ENCODE results near the gene EDIL3.
"Not testable (repeated sequence)": the region's sequence is repeated elsewhere in the genome, so short reads cannot be mapped to it uniquely, and the experiment has no call there.

Gene EDIL3

DNA sequence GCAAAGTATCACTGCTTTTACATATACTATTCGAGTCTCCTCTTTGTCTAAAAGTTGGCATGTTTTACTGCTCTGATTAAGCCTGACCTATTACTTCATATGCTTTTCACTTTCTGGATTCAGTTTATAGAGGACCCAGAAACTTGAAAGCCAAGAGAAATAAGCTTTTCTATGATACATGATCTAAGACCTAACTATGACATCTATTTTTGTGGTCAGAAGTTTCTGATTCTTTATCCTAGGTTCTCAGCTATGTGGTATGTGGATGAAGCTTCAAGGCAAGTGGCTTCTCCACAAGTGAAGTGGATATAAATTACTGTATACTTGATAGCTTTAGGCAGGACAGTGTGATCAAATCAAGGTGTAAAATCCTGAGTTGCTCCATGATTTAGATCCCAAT lies 6.3 kb downstream of the EDIL3 start:
- DNase-seq (ENCODE audit: low read depth), result no peak

GRCh38 chr5:84376346-84376745 lies 8.3 kb downstream of the EDIL3 start:
- DNase-seq (ENCODE audit: low read depth), result no peak

GRCh38 chr5:84374568-84374967 lies 10.1 kb downstream of the EDIL3 start:
- DNase-seq (ENCODE audit: low read depth), result no peak

GRCh38 chr5:84373506-84373905 lies 11.2 kb downstream of the EDIL3 start:
- no peak for DNase-seq (ENCODE audit: low read depth)

DNA sequence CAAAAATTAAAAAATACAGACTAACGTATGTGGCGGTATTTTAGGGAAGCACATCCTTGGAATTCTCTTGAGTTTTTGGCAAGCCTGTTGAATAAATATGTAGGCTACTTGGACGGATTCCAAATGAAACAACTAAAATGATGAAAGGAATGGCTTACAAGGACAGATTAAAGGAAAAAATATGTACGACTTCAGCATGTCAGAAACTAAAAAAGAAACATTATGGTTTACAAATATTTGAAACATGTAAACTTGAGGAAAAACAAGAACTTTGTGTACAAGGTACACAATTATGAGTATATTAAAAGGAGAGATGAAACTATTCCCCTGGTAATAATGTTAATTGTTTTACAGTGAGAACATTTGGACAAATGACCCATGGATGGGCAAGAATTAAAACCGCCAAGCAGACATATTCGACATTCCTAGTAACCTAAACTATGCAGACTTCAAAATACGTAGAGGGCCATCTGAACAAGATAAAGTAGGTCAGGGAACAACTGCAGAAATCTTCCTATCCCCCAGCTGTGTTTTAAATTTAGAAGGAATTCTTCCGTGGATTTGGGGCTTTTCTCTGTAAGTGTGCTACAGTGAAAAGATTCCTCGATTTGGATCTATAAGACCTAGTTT lies 12.5 kb downstream of the EDIL3 start:
- no peak for DNase-seq (ENCODE audit: low read depth)

DNA sequence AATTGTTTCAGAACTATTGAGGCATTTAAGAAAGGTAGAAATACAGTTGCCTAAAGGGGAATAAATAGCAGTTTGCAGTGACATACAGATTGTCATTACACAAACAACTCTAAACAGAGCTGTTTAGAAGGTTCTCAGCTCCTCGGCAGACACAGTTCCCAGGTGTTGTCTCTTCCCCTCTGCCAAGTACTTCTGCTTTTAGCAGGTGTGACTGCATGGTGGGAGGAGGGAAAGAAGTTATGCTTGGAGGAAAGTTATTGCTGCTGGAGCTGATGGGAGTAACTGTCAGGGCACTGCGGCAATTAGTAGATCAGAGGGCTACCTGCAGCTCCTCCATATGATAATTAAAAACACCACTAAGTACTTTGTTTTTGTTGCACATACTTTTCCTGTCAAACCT lies 14.5 kb downstream of the EDIL3 start:
- DNase-seq (ENCODE audit: low read depth), result no peak

DNA sequence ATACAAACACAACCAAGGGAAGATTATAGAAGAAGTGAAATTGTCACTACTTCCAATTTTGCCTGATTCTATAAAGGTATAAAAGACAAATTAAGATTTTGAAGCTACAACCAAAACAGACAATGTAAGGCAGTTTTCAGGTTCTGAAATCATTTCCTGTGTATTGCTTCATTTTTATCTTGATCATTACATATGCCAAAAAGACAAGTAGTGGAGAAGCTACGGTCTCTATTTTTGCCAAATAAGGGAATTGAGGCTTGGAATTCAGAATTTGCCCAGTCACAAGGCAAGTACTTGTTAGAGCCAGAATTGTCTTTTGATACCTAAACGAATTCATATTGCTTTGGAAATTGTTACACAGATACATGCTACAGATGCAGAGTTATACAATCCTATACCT lies 20.6 kb downstream of the EDIL3 start:
- no peak for DNase-seq (ENCODE audit: low read depth)

DNA sequence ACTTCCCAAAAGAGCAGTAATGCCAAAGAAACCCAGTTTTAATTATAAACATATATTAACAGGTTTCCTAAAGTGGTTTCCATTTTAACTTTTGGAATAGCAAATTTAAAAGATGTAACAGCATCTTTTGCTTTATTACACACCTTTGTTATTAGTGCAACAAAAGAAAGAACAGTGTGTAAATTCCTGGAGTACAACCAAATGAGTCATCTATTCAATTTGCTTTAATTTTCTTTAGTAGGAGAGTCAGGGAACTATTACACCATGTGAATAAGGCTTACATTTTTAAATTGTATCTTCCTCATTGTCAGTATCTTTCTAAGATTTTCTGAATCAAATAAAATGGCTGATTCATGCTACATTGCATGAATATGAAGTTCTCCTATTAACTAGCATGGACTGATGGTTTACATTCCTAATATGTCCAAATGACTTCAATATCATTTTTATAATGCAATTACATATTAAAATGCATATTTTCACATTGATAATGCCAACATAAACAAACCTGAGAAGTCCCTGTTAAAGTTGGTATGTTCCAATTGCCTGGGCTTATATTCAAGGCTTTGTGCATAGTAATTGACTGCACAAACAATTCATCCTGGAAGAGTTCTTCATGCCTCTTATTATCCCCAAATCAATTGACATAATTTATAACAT lies 22.5 kb downstream of the EDIL3 start:
- no peak for DNase-seq (ENCODE audit: low read depth)

DNA sequence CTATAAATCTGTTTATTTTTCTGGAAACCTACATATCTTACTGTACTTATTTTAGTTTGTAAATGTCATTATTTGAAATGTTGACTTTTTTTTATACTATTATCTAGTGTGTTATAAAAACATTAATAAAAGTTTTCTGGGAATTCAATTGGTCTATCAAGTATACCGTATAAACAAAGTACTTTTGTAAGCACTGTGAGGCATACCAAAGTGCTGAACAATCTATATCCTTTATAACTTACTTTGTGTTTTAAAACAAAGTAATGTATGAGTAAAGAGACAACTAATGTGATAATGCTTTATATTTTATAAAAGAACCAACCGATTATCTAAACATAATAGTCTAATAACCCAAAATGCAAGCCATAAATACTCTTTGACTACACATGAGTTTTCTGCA lies 23.1 kb downstream of the EDIL3 start:
- DNase-seq (ENCODE audit: low read depth), result no peak

DNA sequence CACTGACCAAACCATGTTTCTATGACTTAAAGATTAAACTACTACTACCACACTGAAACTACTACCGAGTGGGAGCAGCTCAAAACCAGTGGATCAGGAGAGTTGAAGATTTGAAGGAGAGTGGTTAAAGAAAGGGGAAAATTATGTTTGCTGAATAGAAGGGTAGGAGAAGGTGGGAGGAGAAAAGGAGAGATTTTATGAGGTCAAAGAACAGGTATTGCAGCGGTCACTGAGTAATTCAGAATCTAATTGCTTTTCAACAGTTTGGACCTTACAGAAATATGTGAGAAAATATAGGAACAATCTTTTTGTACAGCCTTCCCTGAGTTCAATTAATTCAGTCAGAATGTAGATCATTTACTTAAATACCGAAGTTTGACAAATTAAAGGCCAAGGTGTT lies 24.6 kb downstream of the EDIL3 start:
- no peak for DNase-seq (ENCODE audit: low read depth)

DNA sequence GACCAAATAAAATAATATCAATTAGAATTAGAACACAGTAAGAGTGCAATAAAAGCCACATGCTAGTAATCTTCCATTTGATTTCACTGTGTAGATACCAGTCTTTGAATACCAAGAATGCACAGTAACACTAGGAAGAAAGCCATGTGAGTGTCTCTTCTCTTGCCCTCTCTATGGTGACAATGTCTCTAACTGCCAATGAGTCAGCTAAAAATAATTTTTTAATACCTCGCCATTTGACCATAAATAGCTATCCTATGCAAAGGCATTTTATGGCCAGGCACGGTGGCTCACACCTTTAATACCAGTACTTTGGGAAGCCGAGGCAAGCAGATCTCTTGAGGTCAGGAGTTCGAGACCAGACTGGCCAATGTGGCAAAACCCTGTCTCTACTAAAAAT lies 30.6 kb downstream of the EDIL3 start:
- DNase-seq (ENCODE audit: low read depth), result no peak

- no peak for DNase-seq (ENCODE audit: low read depth)
These were observed 39.9 kb downstream of the EDIL3 start for GRCh38 chr5:84344788-84345187.

- DNase-seq (ENCODE audit: low read depth), result no peak
These were observed 41.5 kb downstream of the EDIL3 start for GRCh38 chr5:84343171-84343570.

GRCh38 chr5:84332106-84332505 lies 52.6 kb downstream of the EDIL3 start:
- DNase-seq (ENCODE audit: low read depth), result no peak

- DNase-seq (ENCODE audit: low read depth), result no peak
These were observed 57.1 kb downstream of the EDIL3 start for GRCh38 chr5:84327591-84327990.

DNA sequence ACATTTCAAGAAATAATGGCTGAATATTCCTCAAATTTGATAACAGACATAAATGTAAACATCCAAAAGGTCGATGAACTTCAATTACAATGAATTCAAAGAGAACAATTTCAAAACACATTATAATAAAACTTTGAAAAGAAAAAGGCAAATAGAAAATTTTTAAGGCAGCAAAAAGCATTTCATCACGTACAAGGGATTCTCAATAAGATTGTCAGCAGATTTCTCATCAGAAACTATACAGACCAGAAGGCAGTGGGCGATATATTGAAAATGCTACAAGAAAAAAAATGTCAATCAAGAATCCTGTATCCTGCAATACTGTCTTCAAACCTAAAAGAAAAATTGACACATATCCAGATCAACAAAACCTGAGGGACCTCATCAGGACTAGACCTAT lies 62.0 kb downstream of the EDIL3 start:
- DNase-seq (ENCODE audit: low read depth), result no peak

DNA sequence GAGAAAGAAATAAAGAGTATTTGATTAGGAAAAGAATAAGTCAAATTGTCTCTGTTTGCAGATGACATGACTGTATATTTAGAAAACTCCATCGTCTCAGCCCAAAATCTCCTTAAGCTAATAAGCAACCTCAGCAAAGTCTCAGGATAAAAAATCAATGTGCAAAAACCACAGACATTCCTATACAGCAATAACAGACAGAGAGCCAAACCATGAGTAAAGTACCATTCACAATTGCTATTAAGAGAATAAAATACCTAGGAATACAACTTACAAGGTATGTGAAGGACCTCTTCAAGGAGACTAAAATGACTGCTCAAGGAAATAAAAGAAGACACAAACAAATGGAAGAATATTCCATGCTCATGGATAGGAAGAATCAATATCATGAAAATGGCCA lies 66.9 kb downstream of the EDIL3 start:
- not testable (repeated sequence) for DNase-seq (ENCODE audit: low read depth)

GRCh38 chr5:84312280-84312679 lies 72.4 kb downstream of the EDIL3 start:
- DNase-seq (ENCODE audit: low read depth), result not testable (repeated sequence)

DNA sequence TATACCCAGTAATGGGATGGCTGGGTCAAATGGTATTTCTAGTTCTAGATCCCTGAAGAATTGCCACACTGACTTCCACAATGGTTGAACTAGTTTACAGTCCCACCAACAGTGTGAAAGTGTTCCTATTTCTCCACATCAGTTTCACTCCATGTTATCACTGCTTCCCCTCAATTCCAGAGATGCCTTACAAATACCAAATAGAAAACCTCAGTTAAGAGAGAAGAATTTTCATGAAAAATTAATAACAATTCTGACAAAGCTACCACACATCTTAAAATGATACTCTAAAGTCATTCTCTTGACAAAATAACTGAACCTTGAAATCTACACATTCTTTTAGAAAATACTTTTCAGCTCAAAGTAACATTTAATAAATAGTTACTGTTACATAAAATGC lies 74.8 kb downstream of the EDIL3 start:
- not testable (repeated sequence) for DNase-seq (ENCODE audit: low read depth)

DNA sequence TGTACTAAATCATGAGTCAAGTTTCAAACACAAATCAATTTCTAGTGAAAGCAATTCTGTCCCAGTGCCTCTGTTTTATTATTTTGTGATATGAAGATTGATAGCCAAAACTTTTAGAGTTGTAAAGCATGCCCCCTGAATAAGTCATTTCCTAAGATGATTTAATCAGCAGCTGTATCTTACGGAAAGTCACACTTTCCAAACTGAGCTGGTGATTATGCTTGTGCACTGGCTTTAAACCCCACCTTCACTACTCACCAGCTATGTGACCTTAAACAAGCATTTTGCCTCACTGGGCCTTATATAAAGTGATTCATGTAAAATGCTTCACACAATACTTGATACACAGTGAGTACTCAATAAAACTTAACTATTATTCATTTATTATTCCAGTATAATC lies 78.1 kb downstream of the EDIL3 start:
- DNase-seq (ENCODE audit: low read depth), result no peak

DNA sequence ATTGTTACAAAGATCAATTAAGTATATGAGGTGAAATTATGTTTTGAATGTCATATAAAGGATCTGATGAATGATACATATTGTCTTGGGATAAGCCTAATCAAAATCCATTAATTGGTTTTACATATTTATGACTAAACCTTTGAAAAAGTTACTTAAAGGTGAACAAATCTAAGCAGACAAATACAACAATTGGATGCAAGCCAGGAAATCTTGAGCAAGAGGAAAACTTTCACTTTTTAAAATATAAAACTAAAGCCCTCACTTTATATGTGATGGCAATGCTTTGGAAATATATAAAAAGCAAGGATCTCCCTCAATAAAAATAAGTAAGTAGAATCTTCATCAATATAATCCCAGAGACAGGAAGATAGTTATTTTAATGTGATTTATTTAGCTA lies 80.1 kb downstream of the EDIL3 start:
- no peak for DNase-seq (ENCODE audit: low read depth)

DNA sequence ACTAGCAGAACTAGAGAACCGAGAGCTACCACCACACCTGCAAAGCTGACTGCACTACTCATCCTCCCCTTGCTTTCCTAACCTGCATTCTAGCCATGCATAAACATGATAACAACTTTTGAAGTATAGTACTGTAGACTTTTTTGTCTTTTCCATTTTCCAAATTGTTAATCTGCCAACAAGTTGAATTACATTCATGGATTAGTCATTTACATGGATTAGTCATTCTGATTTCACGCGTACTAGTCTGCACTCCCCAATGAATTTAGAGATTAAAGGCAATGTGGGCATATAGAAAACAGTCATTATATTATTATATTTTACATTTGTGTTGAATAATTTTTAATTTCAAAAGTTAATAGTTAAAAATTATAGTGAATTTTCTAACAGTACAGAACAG lies 81.4 kb downstream of the EDIL3 start:
- DNase-seq (ENCODE audit: low read depth), result no peak

- DNase-seq (ENCODE audit: low read depth), result no peak
These were observed 83.1 kb downstream of the EDIL3 start for GRCh38 chr5:84301535-84301934.

DNA sequence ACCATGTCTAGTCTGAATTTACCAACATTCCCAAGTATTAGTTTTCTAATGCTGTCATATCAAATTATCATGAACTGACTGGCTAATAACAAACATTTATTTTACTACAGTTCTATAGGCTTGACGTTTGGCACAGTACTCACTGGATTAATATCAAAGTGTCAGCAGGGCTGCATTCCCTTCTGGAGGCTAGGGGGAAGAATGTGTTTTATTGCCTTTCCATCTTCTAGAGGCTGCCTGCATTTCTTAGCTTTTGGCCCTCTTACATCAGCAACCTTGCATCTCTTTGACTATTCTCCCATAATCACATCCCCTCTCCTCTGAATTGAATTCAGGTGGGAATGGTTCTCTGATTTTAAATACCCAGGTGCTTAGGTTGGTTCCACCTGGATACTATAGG lies 84.7 kb downstream of the EDIL3 start:
- no peak for DNase-seq (ENCODE audit: low read depth)

Data from activated T-helper 9 cell treated with anti-CD3 and anti-CD28 coated beads, Interleukin-2, amount 50 U/mL, for 16 hours (primary cell).